GM19239 (cell line): ENCODE measurements around the gene RNF7.
A peak's percentile ranks its signal among the peaks of the same experiment; 100 is the strongest.
"Not testable (repeated sequence)": the region's sequence is repeated elsewhere in the genome, so short reads cannot be mapped to it uniquely, and the experiment has no call there.

Source experiments
- DNase-seq: peaks from one replicate; pipeline ENCODE4 v3.0.0; 2011; ENCODE audit warnings: low spot score; ENCODE audit not compliant: insufficient read length
- FAIRE-seq: peaks from 2 replicates; lab custom pipeline; 2011; peaks lifted over from hg19 to GRCh38; lab: Jason Lieb, UNC

RNF7 gene

DNA sequence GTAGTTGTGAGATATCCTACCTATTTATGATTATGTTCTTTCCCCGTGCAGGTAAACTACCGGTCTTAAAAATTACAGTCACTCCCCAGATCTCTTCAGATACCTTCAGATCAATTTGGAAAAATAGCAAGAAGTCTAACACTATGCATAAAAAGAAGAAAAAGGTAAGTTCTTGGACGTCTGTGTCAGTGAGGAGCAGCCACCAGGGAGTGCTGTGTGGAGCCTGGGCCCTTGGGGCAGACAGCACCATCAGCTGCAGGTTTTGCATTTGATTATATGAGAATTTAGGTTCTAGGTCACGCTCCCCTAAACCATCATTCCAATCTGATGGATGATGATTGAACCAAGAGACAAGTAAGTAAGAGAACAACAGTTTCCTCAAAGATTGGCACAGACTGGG is 8.9 kb upstream of the RNF7 start:
- DNase-seq = no peak
- no peak for FAIRE-seq

DNA sequence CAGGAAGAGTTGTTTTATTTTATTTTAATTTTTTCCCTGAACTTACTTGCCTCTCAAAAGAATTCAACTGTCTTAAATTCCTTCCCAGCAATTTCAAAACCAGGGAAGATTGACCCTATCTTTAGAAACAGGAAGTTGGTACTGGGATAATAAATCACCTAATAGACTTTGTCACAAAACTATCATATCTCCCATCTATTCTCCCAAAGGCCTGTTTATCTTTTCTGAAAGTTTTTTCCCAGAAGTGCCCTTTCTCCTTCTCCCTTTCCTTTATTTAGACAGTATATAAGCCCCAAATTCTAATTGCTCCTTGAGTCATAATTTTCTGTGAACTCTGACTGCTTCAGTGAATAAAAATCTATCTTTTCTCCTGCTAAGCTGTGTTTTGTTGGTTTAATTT is 2.9 kb upstream of the RNF7 start:
- FAIRE-seq = no peak

DNA sequence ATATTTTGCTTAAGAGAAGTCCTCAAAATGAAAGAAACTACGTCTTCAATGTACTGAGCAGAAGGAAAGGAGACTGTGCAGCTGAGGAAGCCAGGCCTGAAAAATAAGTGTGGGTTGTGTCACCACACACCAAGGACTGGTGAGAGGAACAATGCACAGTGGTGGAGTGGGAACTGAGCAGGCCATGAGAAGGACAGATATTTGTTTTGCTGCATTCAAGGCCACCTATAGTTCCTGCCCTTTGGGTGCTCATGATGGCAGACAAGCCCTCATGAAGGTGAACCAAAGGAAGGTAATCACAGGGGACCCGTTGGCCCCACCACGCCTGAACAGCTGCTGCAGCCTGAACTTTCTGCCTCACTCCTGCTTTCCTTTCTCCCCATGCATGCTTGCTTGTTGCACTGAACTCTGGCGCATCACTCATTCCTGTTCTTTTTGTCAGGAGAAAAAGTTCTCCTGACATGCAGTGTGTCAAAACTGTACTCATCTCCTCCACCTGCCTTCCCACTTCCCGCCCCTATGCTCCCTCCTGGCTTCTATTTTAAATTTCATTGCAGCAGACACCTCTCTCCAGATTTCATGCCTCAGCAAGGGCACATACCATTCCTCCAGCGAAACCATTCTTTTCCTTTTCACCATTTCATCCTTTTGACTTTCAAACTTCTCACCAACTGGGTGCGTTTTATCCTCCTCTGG is 2.2 kb upstream of the RNF7 start:
- FAIRE-seq (no peak), DNase-seq (no peak)

More for the DNA sequence above, 2.9 kb upstream of the RNF7 start:
- no peak for DNase-seq

DNA sequence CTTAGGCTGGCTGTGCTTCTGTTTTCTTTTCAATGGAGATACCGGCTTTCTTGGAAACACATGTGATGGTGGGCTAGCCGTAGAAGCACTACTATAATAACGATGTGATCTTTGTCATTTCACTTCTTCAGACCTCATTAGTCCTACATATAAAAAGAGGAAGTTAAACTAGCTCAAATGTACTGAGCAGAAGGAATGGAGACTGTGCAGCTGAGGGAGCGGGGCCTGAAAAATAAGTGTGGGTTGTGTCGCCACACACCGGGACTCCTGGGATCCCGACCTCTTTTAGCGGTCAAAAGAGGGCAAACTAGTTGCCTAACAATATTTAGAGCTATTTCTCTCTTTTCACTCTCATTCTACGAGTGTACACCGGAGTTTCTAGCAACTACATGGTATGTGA is 1.0 kb upstream of the RNF7 start:
- no peak for FAIRE-seq
- no peak for DNase-seq

DNA sequence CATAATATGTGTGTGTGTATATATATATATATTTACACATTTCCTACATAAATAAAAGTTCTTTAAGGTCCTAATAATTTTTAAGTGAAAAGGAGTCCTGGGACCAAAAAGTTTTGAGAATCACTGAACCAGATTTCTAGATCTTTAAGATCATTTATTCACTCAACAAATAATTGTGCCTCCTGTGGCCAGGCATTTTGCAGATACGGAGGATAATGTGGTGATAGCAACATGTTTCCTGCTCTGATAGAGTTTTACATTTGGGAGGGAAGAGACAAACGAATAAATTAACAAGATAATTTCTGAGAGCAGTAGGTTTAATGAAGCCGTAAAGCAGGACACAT is 448 bp upstream of the RNF7 start:
- no peak for FAIRE-seq
- no peak for DNase-seq

DNA sequence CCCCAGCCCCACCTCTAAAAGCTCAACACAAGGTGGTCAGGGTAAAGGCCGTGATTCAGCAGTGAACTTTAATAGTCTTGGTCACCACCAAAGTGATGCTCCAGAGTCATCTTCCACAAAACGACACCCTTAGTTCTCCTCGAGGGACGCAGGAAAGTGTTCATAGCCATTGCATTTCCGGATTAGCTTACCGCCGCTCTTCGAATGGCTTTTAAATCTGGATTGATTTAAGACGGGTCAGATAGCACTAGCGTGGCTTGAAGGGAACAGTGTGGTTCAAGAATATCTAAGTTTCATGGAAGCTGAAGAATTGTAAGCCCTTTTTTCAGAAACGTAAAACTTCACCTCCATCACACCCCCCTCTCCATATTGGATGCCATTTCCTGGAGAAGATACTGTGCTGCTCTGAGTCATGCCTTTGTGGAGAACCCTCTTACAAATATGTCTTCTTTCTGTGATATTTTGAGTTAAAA is 829 bp downstream of the RNF7 start:
- FAIRE-seq (peak; percentile 78), DNase-seq (no peak)

DNA sequence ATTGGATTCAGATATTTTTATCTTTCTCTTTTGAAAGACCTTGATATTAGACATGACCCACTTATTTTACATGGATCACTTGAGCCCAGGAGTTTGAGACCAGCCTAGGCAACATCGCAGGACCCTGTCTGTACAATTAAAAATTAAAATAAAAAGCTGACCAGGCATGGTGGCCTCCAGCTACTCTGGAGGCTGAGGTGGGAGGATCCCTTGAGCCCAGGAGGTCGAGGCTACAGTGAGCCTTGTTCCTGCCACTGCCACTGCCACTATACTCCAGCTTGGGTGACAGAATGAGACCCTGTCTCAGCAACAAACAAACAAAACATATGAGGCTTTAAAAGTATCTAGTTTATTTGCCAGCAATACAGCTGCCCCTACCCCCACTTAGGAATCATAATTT is 1.6 kb downstream of the RNF7 start:
- DNase-seq = no peak
- FAIRE-seq = no peak

DNA sequence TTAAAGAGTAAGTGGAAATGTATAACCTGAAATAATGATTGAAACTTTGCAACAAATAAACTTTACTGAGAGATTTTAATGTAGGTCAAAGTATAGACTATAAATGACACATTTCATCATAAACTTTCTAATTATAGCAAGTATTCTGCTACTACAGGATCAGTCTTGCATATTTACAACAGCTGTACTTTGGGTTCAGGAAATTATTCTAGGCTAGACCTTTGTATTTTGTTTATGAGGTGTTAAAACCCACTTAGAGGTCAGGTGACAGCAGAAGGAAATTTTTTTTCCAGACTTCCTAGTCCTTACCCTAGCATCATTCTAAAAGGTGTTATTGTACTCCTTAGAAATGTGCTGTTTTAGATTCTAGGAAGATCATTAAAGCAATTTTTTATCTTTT is 2.3 kb downstream of the RNF7 start:
- DNase-seq = no peak
- FAIRE-seq = no peak

DNA sequence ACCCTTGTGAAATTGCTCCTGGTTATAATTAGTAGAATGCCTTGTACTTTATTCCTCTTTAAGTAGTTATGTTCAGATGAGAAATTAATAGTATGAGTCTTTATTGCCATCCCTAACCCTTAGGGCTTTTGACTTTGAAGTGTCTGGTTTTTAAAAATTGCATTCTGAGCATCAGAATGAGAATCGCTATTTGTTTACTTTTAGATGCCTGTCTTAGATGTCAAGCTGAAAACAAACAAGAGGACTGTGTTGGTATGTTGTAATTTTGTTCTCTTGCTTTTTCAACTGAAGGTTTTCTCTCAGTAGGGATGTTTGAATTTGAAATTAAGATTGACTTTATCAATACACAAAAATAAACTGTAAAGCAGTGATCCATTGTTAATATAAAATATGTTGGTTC is 5.2 kb downstream of the RNF7 start:
- FAIRE-seq = no peak
- no peak for DNase-seq

DNA sequence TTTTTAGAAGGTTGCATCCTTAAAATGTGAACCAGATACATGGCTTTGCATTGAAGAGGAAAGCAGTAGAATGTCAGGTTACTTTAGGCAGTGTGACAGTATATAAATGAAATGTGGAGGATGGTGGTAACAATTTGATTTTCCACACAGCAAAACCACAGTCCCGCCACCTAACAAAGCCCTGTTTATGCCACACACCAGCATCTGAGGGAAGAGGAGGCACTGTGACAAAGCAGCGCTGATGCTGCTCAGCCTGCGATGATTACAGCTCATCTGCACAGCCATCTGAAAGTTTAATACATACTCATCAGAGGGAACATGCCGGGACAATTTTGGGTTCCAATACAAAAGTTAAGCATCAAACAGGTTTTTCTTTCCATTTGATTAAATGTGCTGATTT is 8.9 kb downstream of the RNF7 start:
- FAIRE-seq (no peak), DNase-seq (no peak)

DNA sequence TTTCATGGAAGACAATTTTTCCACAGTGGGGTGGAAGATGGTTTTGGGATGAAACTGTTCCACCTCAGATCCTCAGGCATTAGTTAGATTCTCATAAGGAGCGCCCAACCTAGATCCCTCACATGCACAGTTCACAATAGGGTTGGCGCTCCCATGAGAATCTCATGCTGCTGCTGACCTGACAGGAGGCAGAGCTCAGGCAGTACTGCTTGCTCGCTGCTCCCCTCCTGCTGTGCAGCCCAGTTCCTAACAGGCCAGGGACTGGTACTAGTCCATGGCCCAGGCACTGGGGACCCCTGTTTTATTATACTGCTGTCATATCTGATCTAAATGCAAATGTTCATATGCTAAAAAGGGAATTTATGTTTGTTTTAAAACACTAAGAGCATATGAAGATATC is 15.3 kb downstream of the RNF7 start:
- FAIRE-seq = no peak

DNA sequence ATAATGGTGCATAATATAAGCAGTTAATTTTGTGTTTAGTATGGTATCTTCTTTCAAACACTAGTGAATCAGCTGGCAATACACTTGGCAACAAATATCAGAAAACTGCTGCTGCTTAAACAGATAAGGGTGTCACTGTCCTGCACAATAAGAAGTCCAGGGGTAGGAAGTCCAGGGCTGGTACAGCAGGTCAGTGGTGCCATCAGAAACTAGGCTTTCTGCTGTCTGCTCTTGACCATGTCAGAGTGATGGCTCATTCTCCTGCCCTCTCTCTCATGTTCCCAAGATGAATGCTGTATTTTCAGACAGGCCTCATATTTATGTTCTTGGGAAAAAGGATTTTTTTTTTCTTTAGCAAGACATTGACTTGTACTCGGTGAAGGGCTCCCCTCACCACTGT is 15.9 kb downstream of the RNF7 start:
- DNase-seq = no peak
- FAIRE-seq = no peak

More for the DNA sequence above, 15.3 kb downstream of the RNF7 start:
- no peak for DNase-seq

DNA sequence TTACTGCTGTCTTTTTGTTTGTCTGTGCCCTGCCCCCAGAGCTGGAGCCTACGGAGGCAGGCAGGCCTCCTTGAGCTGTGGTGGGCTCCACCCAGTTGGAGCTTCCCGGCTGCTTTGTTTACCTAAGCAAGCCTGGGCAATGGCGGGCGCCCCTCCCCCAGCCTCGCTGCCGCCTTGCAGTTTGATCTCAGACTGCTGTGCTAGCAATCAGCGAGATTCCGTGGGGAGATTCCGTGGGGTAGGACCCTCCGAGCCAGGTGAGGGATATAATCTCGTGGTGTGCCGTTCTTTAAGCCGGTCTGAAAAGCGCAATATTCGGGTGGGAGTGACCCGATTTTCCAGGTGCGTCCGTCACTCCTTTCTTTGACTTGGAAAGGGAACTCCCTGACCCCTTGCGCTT is 24.5 kb downstream of the RNF7 start:
- not testable (repeated sequence) for DNase-seq, FAIRE-seq

DNA sequence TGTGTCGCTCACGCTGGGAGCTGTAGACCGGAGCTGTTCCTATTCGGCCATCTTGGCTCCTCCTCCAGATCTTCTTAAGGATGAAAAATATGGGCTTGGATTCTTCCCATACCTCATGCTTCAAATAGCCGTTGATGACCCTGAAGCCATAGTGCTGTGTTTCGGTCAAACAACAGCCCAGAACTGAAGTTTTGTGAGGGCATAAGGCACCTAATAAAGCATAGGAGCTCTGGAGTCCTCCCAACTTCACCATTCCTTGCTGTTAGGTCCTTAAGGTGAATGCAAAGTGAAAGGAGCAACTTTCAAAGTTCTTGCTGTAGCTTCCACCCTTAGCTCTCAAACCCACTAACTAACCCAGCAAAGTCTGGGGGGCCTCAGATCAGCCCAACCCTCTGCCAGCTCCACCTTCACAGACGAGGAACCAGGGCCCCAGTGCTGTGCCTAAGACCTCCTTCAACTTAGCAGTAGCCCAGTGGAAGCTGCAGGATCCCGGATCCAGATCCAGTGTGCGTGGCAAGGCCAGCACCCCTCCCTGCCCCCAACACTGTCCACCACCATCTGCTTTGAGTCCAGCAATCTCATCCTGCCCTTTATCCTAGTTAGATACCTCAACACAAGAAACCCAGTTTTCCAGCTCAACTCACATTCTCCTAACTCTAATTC is 25.1 kb downstream of the RNF7 start, which contains the start of gene GRK7:
TSS of gene GRK7 (plus strand) at position 321 of the 663 bp plus-strand sequence. CDS start 14,877 bp downstream, outside the sequence.
- no peak for DNase-seq
- no peak for FAIRE-seq

DNA sequence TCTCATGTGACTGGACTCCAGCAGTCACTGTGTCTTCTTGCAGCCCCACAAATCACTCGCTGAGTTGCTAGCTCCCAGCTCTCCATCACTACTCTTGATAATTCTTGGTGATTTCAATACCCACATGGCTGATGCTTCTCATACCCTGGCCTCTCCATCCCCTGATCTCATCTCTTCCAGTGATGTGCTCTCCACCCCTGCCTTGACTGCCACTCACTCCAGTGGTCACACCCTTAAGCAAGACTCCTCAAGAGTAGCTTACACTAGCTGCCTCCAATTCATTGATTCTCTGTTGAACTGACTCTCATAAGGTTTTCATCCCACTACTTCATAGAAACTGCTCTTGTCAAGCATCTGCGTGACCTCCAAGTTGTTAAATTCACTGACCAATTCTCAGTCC is 25.9 kb downstream of the RNF7 start:
- no peak for DNase-seq
- FAIRE-seq = no peak

DNA sequence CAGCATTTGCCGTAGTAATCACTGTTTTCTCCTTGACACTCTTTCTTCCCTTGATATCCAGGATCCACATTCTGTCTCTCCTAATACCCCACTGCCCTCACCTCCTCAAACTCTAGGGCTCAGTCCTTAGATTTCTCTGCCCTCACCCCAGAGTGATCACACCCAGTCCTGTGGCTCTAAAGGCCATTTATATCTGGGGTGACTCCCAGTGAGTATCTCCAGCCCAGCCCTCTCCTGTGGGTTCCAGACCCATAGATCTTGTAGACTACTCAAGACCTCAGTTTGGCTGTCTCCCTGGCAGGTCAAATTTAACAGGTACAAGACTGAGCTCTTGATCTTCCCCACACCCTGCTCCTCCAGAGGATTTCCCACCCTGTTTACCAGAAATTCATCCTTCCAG is 26.4 kb downstream of the RNF7 start:
- FAIRE-seq (no peak), DNase-seq (no peak)

DNA sequence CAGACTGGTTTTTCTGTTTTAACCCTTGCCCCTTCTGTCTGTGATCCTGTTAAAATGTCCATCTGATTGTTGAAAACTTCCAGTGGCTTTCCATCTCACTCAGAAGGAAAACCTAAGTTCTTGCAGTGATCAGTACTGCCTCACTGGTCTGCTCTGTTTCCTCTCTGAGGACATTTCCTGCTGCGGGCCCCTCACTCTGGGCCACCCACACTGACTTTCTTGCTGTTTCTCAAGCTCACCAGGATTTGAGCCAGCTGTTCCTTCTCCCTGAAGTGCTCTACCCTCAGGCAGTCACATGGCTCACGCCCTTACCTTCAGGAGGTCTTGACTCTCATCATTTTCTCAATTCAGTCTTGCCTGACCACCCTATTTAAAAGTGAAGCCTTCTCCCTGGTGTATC is 26.9 kb downstream of the RNF7 start:
- DNase-seq (no peak), FAIRE-seq (no peak)

DNA sequence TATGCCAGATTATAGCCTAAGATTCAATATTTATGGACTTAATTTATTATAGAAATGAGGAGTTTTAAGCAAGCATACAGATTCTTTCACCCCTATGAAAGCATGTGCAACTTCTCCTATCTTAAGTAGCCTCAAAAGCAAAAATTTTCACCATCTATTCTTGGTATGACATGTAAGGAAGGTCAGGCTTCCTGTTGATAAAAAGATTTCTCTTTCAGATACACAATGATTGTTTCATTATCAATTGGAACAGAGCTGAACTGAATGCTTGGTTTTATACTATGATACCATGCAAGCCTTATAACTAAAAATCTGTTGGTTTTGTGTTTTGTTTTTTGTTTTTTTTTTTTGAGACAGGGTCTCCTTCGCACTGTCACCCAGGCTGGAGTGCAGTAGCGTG is 29.0 kb downstream of the RNF7 start:
- FAIRE-seq = no peak
- DNase-seq = no peak

DNA sequence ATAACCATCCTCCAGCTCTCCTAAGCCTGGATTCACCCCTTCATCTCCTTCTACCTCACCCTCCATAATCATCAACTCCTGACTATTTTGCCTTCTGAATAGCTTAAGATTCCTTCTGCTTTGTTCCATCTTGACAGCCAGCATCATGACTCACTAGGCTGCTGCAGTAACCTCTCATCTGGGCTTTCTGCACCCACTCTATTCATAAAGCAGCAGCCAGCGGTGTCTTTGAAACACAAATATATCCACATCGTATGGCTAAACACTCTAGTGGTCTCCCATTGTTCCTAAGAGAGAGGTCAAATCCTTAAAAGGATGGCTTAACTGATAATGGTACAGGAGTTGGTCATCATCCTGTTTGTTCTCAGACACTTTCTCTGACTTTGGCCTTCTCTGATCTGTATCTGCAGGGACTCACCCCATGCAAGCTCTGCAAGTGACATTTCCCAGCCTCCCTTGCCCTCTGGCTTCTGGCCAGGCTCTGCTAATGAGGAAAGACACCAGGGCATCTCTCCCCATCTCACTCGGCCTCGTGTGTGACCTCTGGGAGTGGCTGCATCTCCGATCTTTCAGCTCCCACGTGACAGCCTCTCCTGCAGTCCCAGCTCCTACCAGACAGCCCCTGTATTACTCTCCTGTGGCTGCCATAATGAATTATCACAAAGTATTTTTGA is 31.3 kb downstream of the RNF7 start:
- DNase-seq = no peak
- no peak for FAIRE-seq

DNA sequence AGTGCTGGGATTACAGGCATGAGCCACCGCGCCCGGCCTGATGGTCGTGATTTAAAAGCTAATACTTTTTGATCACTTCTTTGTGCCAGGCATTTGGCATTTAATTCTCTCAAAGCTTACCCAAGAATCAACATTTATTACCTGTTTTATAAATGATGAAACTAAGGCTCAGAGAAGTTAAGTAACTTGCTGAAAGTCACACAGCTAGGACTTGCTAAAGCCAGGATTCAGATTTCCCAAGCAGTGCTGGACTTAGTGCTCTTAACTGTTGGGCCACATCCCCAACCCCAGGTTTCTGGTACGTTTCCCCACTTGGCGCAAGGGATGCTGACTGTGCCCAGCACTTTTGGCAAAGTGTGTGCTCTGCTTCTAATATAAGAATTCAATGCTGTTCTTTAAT is 35.6 kb downstream of the RNF7 start:
- no peak for FAIRE-seq

DNA sequence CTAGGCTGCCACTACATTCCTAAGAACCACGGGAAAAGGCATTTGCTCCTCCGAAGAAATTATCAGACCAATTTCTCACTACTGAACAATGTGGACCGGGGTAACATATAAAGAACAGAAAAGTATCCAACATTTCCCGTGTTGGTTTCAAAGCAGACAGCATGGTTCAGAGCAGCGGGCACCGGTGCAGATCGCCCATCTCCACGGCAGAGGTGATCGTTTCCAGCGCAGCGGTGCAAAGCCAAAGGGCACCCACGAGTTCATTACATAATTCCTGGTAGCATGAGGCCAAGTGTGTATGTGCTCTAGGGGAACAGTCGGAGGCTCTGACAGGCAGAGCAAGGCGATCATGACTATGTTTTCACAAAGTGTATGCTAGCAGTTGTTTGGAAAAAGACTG is 38.3 kb downstream of the RNF7 start:
- no peak for FAIRE-seq

More for the DNA sequence above, 35.6 kb downstream of the RNF7 start:
- no peak for DNase-seq

More for the DNA sequence above, 38.3 kb downstream of the RNF7 start:
- DNase-seq = no peak
